GM13977 (cell line): ENCODE results near the gene EHMT1.

Experiments
- DNase-seq: peaks from one replicate; pipeline ENCODE4 v3.0.0; 2012; ENCODE audit warnings: low spot score
- CTCF ChIP-seq: IDR thresholded peaks from 2 replicates; pipeline ENCODE4 v1.5.1; 2012; ENCODE audit warnings: mild to moderate bottlenecking, control low read depth; ENCODE audit not compliant: insufficient read depth; ENCODE audit errors: extremely low read depth, missing control alignments
- in situ Hi-C: fragments of 300-500 bp; cut with MboI; formaldehyde crosslinking; loops from one replicate; pipeline ENCODE4 v1.12.0; 2022; ENCODE audit warnings: low sequenced_read_pairs, low pct_unique_long_range_greater_than_20kb, mixed read lengths, inconsistent platforms; ENCODE audit not compliant: unreplicated experiment

EHMT1 gene

GRCh38 chr9:137811283-137811870 is 192.6 kb downstream of the EHMT1 start:
- no peak for TF ChIP-seq CTCF
- in situ Hi-C loops, result no loop called here
- DNase-seq, result no peak

- DNase-seq, result no peak
- no peak for TF ChIP-seq CTCF
- in situ Hi-C loops, result no loop called here
These were observed 193.7 kb downstream of the EHMT1 start for GRCh38 chr9:137812356-137813023.

- DNase-seq, result no peak
- in situ Hi-C loops, result no loop called here
- TF ChIP-seq CTCF, result no peak
These were observed 194.4 kb downstream of the EHMT1 start for GRCh38 chr9:137813167-137813566.

- in situ Hi-C loops, result no loop called here
These were observed 195.0 kb downstream of the EHMT1 start for GRCh38 chr9:137813651-137814415.

GRCh38 chr9:137814436-137814835 is 195.6 kb downstream of the EHMT1 start:
- no peak for TF ChIP-seq CTCF
- no peak for DNase-seq
- in situ Hi-C loops, result no loop called here

More at GRCh38 chr9:137813651-137814415, 195.0 kb downstream of the EHMT1 start:
- TF ChIP-seq CTCF, result no peak
- DNase-seq, result no peak

- no peak for DNase-seq
- in situ Hi-C loops, result no loop called here
- TF ChIP-seq CTCF, result no peak
These were observed 196.0 kb downstream of the EHMT1 start for GRCh38 chr9:137814841-137815240.
